H9 (cell line): ENCODE results near the gene ITPR1. TPM values are rescaled to one million over a fixed set of nuclear protein-coding genes. Genes with fewer than 3 reads are reported as not detected.

Source experiments
- DNase-seq: peaks from one replicate; pipeline ENCODE4 v3.0.0-alpha.2; 2017
- H2AFZ ChIP-seq: one replicate; pipeline ENCODE4 v1.6.1; 2013; ENCODE audit warnings: mild to moderate bottlenecking, low read length, control low read depth, moderate library complexity
- H2AK5ac ChIP-seq: 2 replicates; pipeline ENCODE4 v1.6.1; 2013; ENCODE audit warnings: low read length, control low read depth, mixed read lengths; ENCODE audit not compliant: insufficient read length
- H2BK120ac ChIP-seq: one replicate; pipeline ENCODE4 v1.6.1; 2013; ENCODE audit warnings: low read depth, mild to moderate bottlenecking, low read length, control low read depth, inconsistent platforms; ENCODE audit not compliant: poor library complexity, severe bottlenecking
- H2BK12ac ChIP-seq: 2 replicates; pipeline ENCODE4 v1.6.1; 2013; ENCODE audit warnings: low read length, control low read depth, mixed read lengths, low read depth; ENCODE audit not compliant: insufficient read length
- H2BK15ac ChIP-seq: 2 replicates; pipeline ENCODE4 v1.6.1; 2013; ENCODE audit warnings: low read depth, low read length, control low read depth
- H2BK20ac ChIP-seq: one replicate; pipeline ENCODE4 v1.6.1; 2013; ENCODE audit warnings: low read depth, mild to moderate bottlenecking, low read length, control low read depth, inconsistent platforms; ENCODE audit not compliant: poor library complexity, severe bottlenecking
- H2BK5ac ChIP-seq: 2 replicates; pipeline ENCODE4 v1.6.1; 2013; ENCODE audit warnings: low read length, control low read depth, mixed read lengths; ENCODE audit not compliant: insufficient read length
- H3K14ac ChIP-seq: 2 replicates; pipeline ENCODE4 v1.6.1; 2013; ENCODE audit warnings: low read length, control low read depth; ENCODE audit not compliant: insufficient read depth
- H3K18ac ChIP-seq: 2 replicates; pipeline ENCODE4 v1.6.1; 2013; ENCODE audit warnings: low read depth, mild to moderate bottlenecking, mixed read lengths, low read length, control low read depth; ENCODE audit not compliant: insufficient read length
- H3K23ac ChIP-seq: 2 replicates; pipeline ENCODE4 v1.6.1; 2013; ENCODE audit warnings: low read length, control low read depth, mixed read lengths, low read depth; ENCODE audit not compliant: insufficient read length
- H3K23me2 ChIP-seq: 2 replicates; pipeline ENCODE4 v1.6.1; 2013; ENCODE audit warnings: low read depth, mild to moderate bottlenecking, mixed read lengths, low read length, control low read depth; ENCODE audit not compliant: insufficient read length, poor library complexity, severe bottlenecking
- H3K27ac ChIP-seq: 2 replicates; pipeline ENCODE4 v1.5.1; 2013; ENCODE audit warnings: low read length, control low read depth, mixed read lengths, low read depth; ENCODE audit not compliant: insufficient read length
- H3K27me3 ChIP-seq: 2 replicates; pipeline ENCODE4 v1.6.1; 2013; ENCODE audit warnings: low read length, control low read depth, inconsistent platforms; ENCODE audit not compliant: insufficient read depth
- H3K4ac ChIP-seq: 2 replicates; pipeline ENCODE4 v1.6.1; 2013; ENCODE audit warnings: low read depth, mild to moderate bottlenecking, control low read depth, inconsistent platforms, low read length, moderate library complexity
- H3K4me1 ChIP-seq: 2 replicates; pipeline ENCODE4 v1.6.1; 2013; ENCODE audit warnings: low read length, control low read depth, inconsistent platforms; ENCODE audit not compliant: insufficient read depth
- H3K4me2 ChIP-seq: 2 replicates; pipeline ENCODE4 v1.6.1; 2013; ENCODE audit warnings: low read length, control low read depth, mixed read lengths; ENCODE audit not compliant: insufficient read length, insufficient read depth
- H3K56ac ChIP-seq: 2 replicates; pipeline ENCODE4 v1.6.1; 2013; ENCODE audit warnings: low read depth, mild to moderate bottlenecking, mixed read lengths, low read length, control low read depth; ENCODE audit not compliant: insufficient read length
- H3K79me1 ChIP-seq: 2 replicates; pipeline ENCODE4 v1.6.1; 2013; ENCODE audit warnings: low read depth, mild to moderate bottlenecking, moderate library complexity, low read length, control low read depth, inconsistent platforms; ENCODE audit not compliant: insufficient read depth, poor library complexity, severe bottlenecking
- H3K79me2 ChIP-seq: 2 replicates; pipeline ENCODE4 v1.6.1; 2013; ENCODE audit warnings: low read length, control low read depth, inconsistent platforms; ENCODE audit not compliant: insufficient read depth
- H3K9ac ChIP-seq: 2 replicates; pipeline ENCODE4 v1.6.1; 2013; ENCODE audit warnings: low read length, control low read depth, mixed read lengths; ENCODE audit not compliant: insufficient read length; ENCODE audit errors: extremely low read depth
- H3K9me3 ChIP-seq: one replicate; pipeline ENCODE4 v1.6.1; 2013; ENCODE audit warnings: low read depth, low read length, inconsistent platforms; ENCODE audit not compliant: control insufficient read depth
- H3T11ph ChIP-seq: one replicate; pipeline ENCODE4 v1.6.1; 2013; ENCODE audit warnings: mild to moderate bottlenecking, low read length, control low read depth, inconsistent platforms
- H4K20me1 ChIP-seq: one replicate; pipeline ENCODE4 v1.6.1; 2013; ENCODE audit not compliant: control insufficient read depth, insufficient read length, insufficient read depth
- H4K5ac ChIP-seq: 2 replicates; pipeline ENCODE4 v1.6.1; 2013; ENCODE audit warnings: low read depth, mild to moderate bottlenecking, mixed read lengths, low read length, control low read depth; ENCODE audit not compliant: insufficient read length
- H4K8ac ChIP-seq: replicated peaks from 2 replicates; pipeline ENCODE4 v1.6.1; 2013; ENCODE audit warnings: low read length, control low read depth, mixed read lengths, low read depth; ENCODE audit not compliant: insufficient read length
- H4K91ac ChIP-seq: 2 replicates; pipeline ENCODE4 v1.6.1; 2013; ENCODE audit warnings: low read depth, mild to moderate bottlenecking, moderate library complexity, mixed read lengths, low read length, control low read depth; ENCODE audit not compliant: insufficient read length
- H3K27ac Mint-ChIP-seq, 3 experiments: 2 replicates in 2 of 3; 3 replicates in 1 of 3; pipeline ENCODE4 v1.8.0; 2020 to 2021; ENCODE audit warnings: mixed read lengths in 3 of 3, mild to moderate bottlenecking in 1 of 3, moderate library complexity in 1 of 3
- H3K27me3 Mint-ChIP-seq: 2 replicates; pipeline ENCODE4 v1.8.0; 2021; ENCODE audit warnings: low read depth, mild to moderate bottlenecking, moderate library complexity, mixed read lengths
- H3K36me3 Mint-ChIP-seq, 3 experiments: 2 replicates in 2 of 3; 3 replicates in 1 of 3; pipeline ENCODE4 v1.8.0; 2020 to 2021; ENCODE audit warnings: low read depth in 3 of 3, mixed read lengths in 3 of 3; ENCODE audit not compliant: insufficient read depth in 1 of 3
- H3K4me1 Mint-ChIP-seq, 2 experiments: 2 replicates each; pipeline ENCODE4 v1.8.0; 2020; ENCODE audit warnings: mixed read lengths in 2 of 2
- H3K4me3 Mint-ChIP-seq, 2 experiments: 2 replicates in 1 of 2; 3 replicates in 1 of 2; pipeline ENCODE4 v1.8.0; 2020 to 2021; ENCODE audit warnings: mild to moderate bottlenecking in 2 of 2, mixed read lengths in 2 of 2, moderate library complexity in 1 of 2
- H3K9me3 Mint-ChIP-seq, 2 experiments: 2 replicates in 1 of 2; 3 replicates in 1 of 2; pipeline ENCODE4 v1.8.0; 2020; ENCODE audit warnings: mild to moderate bottlenecking in 2 of 2, mixed read lengths in 2 of 2, moderate library complexity in 1 of 2
- WGBS: extraction: QIAGEN DNeasy Blood & Tissue Kit; methylation state at CpG from one replicate; pipeline ENCODE4 v1.1.7; 2013; ENCODE audit warnings: missing lambda C conversion rate, low lambda C conversion rate, mixed read lengths; ENCODE audit not compliant: insufficient read length; ENCODE audit errors: extremely low coverage; 5-methylcytosine and 5-hydroxymethylcytosine counted together
- total RNA-seq: library from RNA; stranded (reverse); gene quantifications from 2 replicates; pipeline ENCODE4 v1.2.1, GENCODE V29; 2021
- TF ChIP-seq, protein P1 (sequence below): fragments of 200-600 bp; sonication (generic); conservative IDR thresholded peaks from 3 replicates; pipeline ENCODE4 v1.8.0; 2021; ENCODE audit warnings: antibody characterized with exemption, mild to moderate bottlenecking

Gene ITPR1
- total RNA-seq, 1 experiment from 2014 or later = 4.2 TPM

DNA sequence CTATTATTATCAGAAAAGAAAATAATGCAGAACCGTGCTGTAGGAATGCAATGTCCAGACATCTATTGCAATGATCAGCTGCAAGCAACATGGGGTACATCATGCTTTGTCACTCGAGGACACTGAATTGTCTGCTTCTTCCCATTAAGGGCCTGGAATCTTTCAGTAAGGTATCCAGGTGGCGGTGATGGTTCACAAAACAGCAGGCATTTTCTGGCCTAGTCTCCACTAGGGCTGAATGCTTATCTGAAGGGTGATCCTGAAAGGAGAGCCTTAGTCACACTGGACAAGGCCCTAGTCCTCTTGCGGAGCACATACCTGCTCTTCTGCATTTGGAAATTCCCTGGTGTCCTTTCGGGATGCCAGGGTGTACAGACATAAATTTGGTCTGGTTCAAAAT is 21.2 kb downstream of the ITPR1 start:
- H2BK5ac ChIP-seq = no peak overlapping the region
- Mint-ChIP-seq H3K4me3 (no peak overlapping the region), H3K4me1 (peaks cover 15% of the 10 kb centered on the region in 2 experiments), H3K36me3 (no peaks in the 10 kb centered on the region), H3K27ac (no peak overlapping the region), H3K9me3 (no peaks in the 10 kb centered on the region), H3K27me3 (no peaks in the 10 kb centered on the region)
- H3K14ac ChIP-seq = no peak overlapping the region
- H3K4me2 ChIP-seq = no peak overlapping the region
- H3K23me2 ChIP-seq = no peaks in the 10 kb centered on the region
- no peaks in the 10 kb centered on the region for H3K79me1 ChIP-seq
- H4K91ac ChIP-seq = no peak overlapping the region
- no peaks in the 10 kb centered on the region for H3K79me2 ChIP-seq
- no peak overlapping the region for H3K23ac ChIP-seq
- H3K56ac ChIP-seq = no peak overlapping the region
- no peak overlapping the region for H2BK20ac ChIP-seq
- no peak overlapping the region for H3K18ac ChIP-seq
- no peaks in the 10 kb centered on the region for H3K9me3 ChIP-seq
- H3K4me1 ChIP-seq = peaks cover 7% of the 10 kb centered on the region; the same call in 1 of the 2 replicates
- H2AK5ac ChIP-seq = no peak overlapping the region
- no peak overlapping the region for H2BK120ac ChIP-seq
- no peak overlapping the region for H4K5ac ChIP-seq
- H4K20me1 ChIP-seq = no peaks in the 10 kb centered on the region
- H2BK15ac ChIP-seq = no peak overlapping the region
- no peak overlapping the region for H2BK12ac ChIP-seq
- no peaks in the 10 kb centered on the region for H3K27me3 ChIP-seq
- no CpG with 5 or more reads among the region's 5 CpGs for WGBS
- no peak overlapping the region for H3T11ph ChIP-seq
- TF ChIP-seq, protein P1, sequence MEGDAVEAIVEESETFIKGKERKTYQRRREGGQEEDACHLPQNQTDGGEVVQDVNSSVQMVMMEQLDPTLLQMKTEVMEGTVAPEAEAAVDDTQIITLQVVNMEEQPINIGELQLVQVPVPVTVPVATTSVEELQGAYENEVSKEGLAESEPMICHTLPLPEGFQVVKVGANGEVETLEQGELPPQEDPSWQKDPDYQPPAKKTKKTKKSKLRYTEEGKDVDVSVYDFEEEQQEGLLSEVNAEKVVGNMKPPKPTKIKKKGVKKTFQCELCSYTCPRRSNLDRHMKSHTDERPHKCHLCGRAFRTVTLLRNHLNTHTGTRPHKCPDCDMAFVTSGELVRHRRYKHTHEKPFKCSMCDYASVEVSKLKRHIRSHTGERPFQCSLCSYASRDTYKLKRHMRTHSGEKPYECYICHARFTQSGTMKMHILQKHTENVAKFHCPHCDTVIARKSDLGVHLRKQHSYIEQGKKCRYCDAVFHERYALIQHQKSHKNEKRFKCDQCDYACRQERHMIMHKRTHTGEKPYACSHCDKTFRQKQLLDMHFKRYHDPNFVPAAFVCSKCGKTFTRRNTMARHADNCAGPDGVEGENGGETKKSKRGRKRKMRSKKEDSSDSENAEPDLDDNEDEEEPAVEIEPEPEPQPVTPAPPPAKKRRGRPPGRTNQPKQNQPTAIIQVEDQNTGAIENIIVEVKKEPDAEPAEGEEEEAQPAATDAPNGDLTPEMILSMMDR = no peak
- H3K4ac ChIP-seq = no peak overlapping the region
- no peak overlapping the region for H4K8ac ChIP-seq
- no peak overlapping the region for H3K27ac ChIP-seq
- H2AFZ ChIP-seq = no peak overlapping the region
- no peak overlapping the region for H3K9ac ChIP-seq
- no peak for DNase-seq
